ENCODE measurements around the gene AP1M1. TPM values are rescaled to one million over a fixed set of nuclear protein-coding genes. Genes with fewer than 3 reads are reported as not detected.

Gene AP1M1
- total RNA-seq, 4 donors from 2014 or later: 21.2 to 80.9 (median 32.7) TPM

DNA sequence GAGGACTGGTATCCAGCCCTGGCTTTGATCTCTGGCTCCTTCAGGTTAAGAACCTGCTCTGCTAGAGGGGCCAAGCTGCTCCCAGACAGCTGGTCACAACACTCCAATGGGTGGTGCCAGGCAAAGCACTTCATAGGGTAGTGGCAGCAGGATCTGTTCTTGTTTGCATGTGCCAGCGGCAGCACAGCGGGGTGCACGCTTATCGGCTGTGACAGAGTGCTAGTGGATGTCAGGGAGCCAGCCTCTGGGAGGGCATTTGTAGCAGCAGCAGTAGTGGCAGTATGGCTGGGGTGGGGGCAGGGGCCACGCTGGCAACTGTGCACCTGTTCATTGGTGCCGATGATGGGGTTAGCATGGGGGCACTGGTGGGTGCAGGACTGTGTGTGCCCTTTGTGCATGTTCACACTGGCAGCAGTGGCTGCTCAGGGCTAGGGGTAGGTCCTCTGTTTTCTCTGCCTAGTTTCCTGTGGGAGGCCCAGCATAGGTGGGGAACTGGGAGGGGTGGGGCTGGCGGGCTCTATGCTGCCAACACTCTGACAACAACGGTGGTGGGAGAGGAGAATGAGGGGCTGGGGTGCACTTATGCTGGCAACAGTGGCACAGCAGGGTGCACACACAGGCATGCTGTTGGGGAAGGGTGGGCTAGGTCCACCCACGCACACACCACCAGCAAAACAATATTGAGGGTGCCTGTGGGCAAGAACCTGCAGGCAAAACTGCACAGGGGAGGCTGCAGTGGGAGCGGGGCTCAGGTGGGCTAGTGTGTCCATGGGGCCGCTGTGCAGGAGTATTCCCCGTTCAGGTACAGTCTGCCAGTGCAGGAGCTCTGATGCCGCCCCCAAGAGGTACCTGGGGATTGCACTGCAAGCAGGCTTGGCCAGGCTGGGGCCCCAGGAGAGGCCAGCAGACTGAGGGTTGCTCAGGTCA lies 19.3 kb downstream of the AP1M1 start:
- Histone ChIP-seq H3K27ac (no peak overlapping the region), H3K27me3 (no peaks in the 10 kb centered on the region), H3K9me3 (peaks cover 0 to 15% of the 10 kb centered on the region in 2 donors), H3K36me3 (no peaks in the 10 kb centered on the region), H3K4me1 (no peaks in the 10 kb centered on the region), H3K4me3 (no peak overlapping the region)
- no peak for DNase-seq
- TF ChIP-seq, protein P1, sequence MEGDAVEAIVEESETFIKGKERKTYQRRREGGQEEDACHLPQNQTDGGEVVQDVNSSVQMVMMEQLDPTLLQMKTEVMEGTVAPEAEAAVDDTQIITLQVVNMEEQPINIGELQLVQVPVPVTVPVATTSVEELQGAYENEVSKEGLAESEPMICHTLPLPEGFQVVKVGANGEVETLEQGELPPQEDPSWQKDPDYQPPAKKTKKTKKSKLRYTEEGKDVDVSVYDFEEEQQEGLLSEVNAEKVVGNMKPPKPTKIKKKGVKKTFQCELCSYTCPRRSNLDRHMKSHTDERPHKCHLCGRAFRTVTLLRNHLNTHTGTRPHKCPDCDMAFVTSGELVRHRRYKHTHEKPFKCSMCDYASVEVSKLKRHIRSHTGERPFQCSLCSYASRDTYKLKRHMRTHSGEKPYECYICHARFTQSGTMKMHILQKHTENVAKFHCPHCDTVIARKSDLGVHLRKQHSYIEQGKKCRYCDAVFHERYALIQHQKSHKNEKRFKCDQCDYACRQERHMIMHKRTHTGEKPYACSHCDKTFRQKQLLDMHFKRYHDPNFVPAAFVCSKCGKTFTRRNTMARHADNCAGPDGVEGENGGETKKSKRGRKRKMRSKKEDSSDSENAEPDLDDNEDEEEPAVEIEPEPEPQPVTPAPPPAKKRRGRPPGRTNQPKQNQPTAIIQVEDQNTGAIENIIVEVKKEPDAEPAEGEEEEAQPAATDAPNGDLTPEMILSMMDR (IDR thresholded peaks at IDR 0.05): no peak
- TF ChIP-seq POLR2A (IDR thresholded peaks at IDR 0.05): no peak
- intact Hi-C loops (cut with DNase I; ENCODE audit: low total_unique reads): no loop called here

DNA sequence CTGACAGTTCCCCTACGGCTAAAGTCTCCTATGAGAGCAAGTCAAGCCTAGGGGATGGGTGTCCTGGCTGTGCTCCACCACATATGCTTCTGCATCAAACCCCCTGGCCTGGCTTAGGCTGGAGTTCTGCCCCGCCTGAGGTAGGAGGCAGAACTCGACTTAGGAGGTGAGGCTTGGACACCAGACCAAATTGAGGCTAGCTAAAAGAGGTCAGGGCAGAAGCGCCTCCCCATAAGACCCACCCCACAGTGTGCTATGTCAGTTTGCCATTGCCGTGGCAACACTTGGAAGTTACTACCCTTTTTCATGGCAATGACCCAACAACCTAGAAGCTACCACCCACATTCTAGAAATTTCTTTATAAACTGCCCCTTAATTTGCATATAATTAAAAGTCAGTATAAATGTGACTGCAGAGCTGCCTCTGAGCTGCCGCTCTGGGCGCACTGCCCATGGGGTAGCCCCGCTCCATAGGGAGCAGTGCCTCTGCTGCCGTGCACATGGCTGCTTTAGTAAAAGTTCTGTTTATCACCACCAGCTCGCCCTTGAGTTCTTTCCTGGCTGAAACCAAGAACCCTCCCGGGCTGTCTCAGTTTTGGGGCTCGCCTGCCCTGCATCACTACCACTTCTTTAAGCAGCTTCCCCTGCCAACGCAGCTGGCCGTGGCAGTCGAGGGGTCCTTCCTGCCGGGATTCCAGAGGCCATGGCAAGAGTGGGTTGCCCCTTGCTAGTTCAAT lies 20.2 kb downstream of the AP1M1 start:
- Histone ChIP-seq H3K4me1 (no peaks in the 10 kb centered on the region), H3K27ac (no peak overlapping the region), H3K36me3 (no peaks in the 10 kb centered on the region), H3K27me3 (no peaks in the 10 kb centered on the region), H3K9me3 (peaks cover 0 to 19% of the 10 kb centered on the region in 2 donors), H3K4me3 (no peak overlapping the region)
- TF ChIP-seq, protein P1 (IDR thresholded peaks at IDR 0.05): no peak
- no peak for TF ChIP-seq POLR2A (IDR thresholded peaks at IDR 0.05)
- intact Hi-C loops (cut with DNase I; ENCODE audit: low total_unique reads): no loop called here
- no peak for DNase-seq

DNA sequence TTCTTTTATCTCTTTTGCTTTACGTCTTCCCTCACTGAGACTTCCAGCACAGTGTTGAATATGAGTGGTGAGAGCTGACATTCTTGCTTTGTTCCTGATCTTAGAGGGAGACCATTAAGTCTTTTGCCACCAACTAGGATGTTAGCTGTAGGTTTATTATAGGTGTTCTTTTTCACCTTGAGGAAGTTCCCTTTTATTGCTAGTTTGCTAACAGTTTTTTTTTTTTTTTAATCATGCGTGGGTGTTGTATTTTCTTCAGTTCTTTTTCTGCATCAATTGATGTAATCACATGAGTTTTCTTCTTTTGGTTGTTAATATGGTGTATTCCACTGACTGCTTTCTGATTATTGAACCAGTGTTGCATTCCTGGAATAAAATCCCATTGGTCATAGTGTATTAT lies 21.1 kb downstream of the AP1M1 start:
- no peak overlapping the region for H3K27ac ChIP-seq
- no peak for DNase-seq
- H3K36me3 ChIP-seq: no peaks in the 10 kb centered on the region
- no peak overlapping the region for H3K4me3 ChIP-seq
- peaks cover 0 to 19% of the 10 kb centered on the region in 2 donors for H3K9me3 ChIP-seq
- no peaks in the 10 kb centered on the region for H3K4me1 ChIP-seq
- intact Hi-C loops (cut with DNase I; ENCODE audit: low total_unique reads): no loop called here
- no peaks in the 10 kb centered on the region for H3K27me3 ChIP-seq
- no peak for TF ChIP-seq POLR2A (IDR thresholded peaks at IDR 0.05)
- TF ChIP-seq, protein P1 (IDR thresholded peaks at IDR 0.05): no peak

DNA sequence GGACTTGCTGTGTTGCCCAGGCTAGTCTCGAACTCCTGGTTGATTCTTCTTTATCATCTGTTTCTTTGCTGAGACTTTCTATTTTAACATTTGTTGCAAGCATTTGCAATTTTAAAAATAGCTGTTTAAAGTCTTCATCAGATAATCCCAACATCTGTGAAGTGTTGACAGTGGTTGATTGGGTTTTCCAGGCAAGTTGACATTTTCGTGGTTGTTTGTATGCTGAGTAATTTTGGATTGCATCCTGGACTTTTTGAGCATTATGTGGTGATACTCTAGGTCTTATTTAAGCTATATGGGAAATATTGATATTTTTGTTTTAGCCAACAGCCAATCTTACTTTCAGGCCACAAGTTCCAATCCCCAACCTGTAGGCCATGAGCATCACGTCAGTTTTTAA lies 25.1 kb downstream of the AP1M1 start:
- Histone ChIP-seq H3K27ac (no peak overlapping the region), H3K9me3 (peaks cover 0 to 19% of the 10 kb centered on the region in 2 donors), H3K36me3 (no peaks in the 10 kb centered on the region), H3K4me1 (no peaks in the 10 kb centered on the region), H3K4me3 (no peak overlapping the region), H3K27me3 (no peaks in the 10 kb centered on the region)
- no peak for TF ChIP-seq POLR2A (IDR thresholded peaks at IDR 0.05)
- TF ChIP-seq, protein P1 (IDR thresholded peaks at IDR 0.05): no peak
- intact Hi-C loops (cut with DNase I; ENCODE audit: low total_unique reads): no loop called here
- no peak for DNase-seq

DNA sequence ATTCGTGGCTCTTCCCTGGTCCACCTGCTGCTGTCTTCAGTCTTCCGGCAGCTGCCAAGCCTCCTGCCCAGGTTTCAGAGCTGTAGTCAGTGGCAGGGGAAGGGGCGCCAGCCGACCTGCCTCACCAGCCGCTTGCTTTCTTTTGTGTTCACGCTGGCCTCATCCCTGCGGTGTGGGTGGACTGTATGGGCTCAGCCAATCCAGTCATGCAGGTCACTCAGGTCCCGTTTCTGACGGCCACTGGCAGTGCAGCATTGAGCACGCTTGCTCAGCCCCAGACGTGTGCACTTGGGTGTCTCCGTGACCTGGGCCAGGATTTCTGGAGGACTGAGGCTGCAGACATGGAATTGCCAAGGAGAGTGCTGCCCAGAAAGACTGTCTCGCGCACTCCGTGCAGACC lies 26.0 kb downstream of the AP1M1 start:
- Histone ChIP-seq H3K36me3 (no peaks in the 10 kb centered on the region), H3K9me3 (peaks cover 0 to 19% of the 10 kb centered on the region in 2 donors), H3K4me3 (no peak overlapping the region), H3K27me3 (no peaks in the 10 kb centered on the region), H3K27ac (no peak overlapping the region), H3K4me1 (no peaks in the 10 kb centered on the region)
- TF ChIP-seq POLR2A (IDR thresholded peaks at IDR 0.05): no peak
- TF ChIP-seq, protein P1 (IDR thresholded peaks at IDR 0.05): no peak
- DNase-seq: no peak
- intact Hi-C loops (cut with DNase I; ENCODE audit: low total_unique reads): no loop called here

Data from uterus (tissue), 4 donors.